Nucleus accumbens (tissue), 56 donors: ENCODE results near the gene NUCB1.
A peak's percentile ranks its signal among the peaks of the same experiment; 100 is the strongest.
"Not testable (repeated sequence)": the region's sequence is repeated elsewhere in the genome, so short reads cannot be mapped to it uniquely, and the experiment has no call there.

Source experiments
- DNase-seq, 56 donors: peaks; one replicate each; lab custom pipeline; 2025; lab: John Stamatoyannopoulos, UW

Gene NUCB1

GRCh38 chr19:48900477-48901406 is 630 bp downstream of the NUCB1 start:
- peak in 6 of 56 donors; percentile 14 to 34 (median 24) for DNase-seq

- DNase-seq = not testable (repeated sequence)
These were observed 2.2 kb downstream of the NUCB1 start for GRCh38 chr19:48902291-48902690.

GRCh38 chr19:48903788-48904187 is 3.7 kb downstream of the NUCB1 start:
- not testable (repeated sequence) for DNase-seq

GRCh38 chr19:48905664-48906063 is 5.6 kb downstream of the NUCB1 start:
- DNase-seq = no peak

GRCh38 chr19:48906324-48906723 is 6.2 kb downstream of the NUCB1 start:
- DNase-seq = no peak

GRCh38 chr19:48907671-48908070 is 7.6 kb downstream of the NUCB1 start:
- no peak for DNase-seq

- not testable (repeated sequence) for DNase-seq
These were observed 9.4 kb downstream of the NUCB1 start for GRCh38 chr19:48909424-48910077.

- no peak for DNase-seq
These were observed 10.7 kb downstream of the NUCB1 start for GRCh38 chr19:48910803-48911202.

GRCh38 chr19:48913114-48913889 is 13.2 kb downstream of the NUCB1 start:
- DNase-seq = no peak

GRCh38 chr19:48914181-48914580 is 14.1 kb downstream of the NUCB1 start:
- no peak for DNase-seq

GRCh38 chr19:48915757-48916156 is 15.6 kb downstream of the NUCB1 start:
- peak in 1 of 56 donors; percentile 7 for DNase-seq

GRCh38 chr19:48918071-48918470 is 18.0 kb downstream of the NUCB1 start:
- no peak for DNase-seq

- DNase-seq = peak in 6 of 56 donors; percentile 1 to 29 (median 3)
These were observed 18.7 kb downstream of the NUCB1 start for GRCh38 chr19:48918801-48919247.

GRCh38 chr19:48919271-48919670 is 19.2 kb downstream of the NUCB1 start:
- not testable (repeated sequence) for DNase-seq

- no peak for DNase-seq
These were observed 20.8 kb downstream of the NUCB1 start for GRCh38 chr19:48920949-48921348.

- DNase-seq = no peak
These were observed 21.8 kb downstream of the NUCB1 start for GRCh38 chr19:48921721-48922500.

- no peak for DNase-seq
These were observed 22.7 kb downstream of the NUCB1 start for GRCh38 chr19:48922548-48923490.

GRCh38 chr19:48925240-48925843 is 25.2 kb downstream of the NUCB1 start:
- DNase-seq = no peak
